HG03097 (cell line): Measurements from ENCODE around the gene POLR1H.

Experiments
- ATAC-seq: cut with Tn5 transposase; IDR thresholded peaks from one replicate; pipeline ENCODE4 v1.9.1; 2021; ENCODE audit not compliant: unreplicated experiment, low FRiP score

The POLR1H gene

GRCh38 chr6:30061858-30062458, 893 bp downstream of the POLR1H start:
- ATAC-seq: peak; percentile 8

- no peak for ATAC-seq
Measured at GRCh38 chr6:30062471-30063178, 1.6 kb downstream of the POLR1H start.

- ATAC-seq: no peak
Measured at GRCh38 chr6:30063315-30063714, 2.2 kb downstream of the POLR1H start.

- no peak for ATAC-seq
Measured at GRCh38 chr6:30066082-30066481, 5.0 kb downstream of the POLR1H start.

GRCh38 chr6:30066577-30067459, 5.8 kb downstream of the POLR1H start, which contains the start of gene PPP1R11:
PPP1R11 (plus strand) TSS chr6:30067198; CDS start chr6:30067411, 213 bp downstream.
- ATAC-seq: peak; percentile 95

GRCh38 chr6:30067460-30068139, 6.5 kb downstream of the POLR1H start:
- ATAC-seq: no peak

- ATAC-seq: no peak
Measured at GRCh38 chr6:30071081-30071818, 10.2 kb downstream of the POLR1H start.

- ATAC-seq: no peak
Measured at GRCh38 chr6:30071858-30072257, 10.8 kb downstream of the POLR1H start.

- ATAC-seq: no peak
Measured at GRCh38 chr6:30073489-30074235, 12.6 kb downstream of the POLR1H start.

GRCh38 chr6:30074331-30075093, 13.4 kb downstream of the POLR1H start:
- no peak for ATAC-seq

GRCh38 chr6:30075094-30075789, 14.2 kb downstream of the POLR1H start, which contains the start of gene RNF39:
RNF39 (minus strand) TSS chr6:30075769; CDS start chr6:30075585, 184 bp downstream.
- ATAC-seq: no peak

GRCh38 chr6:30075790-30076732, 15.0 kb downstream of the POLR1H start:
- ATAC-seq: no peak

GRCh38 chr6:30077218-30077617, 16.2 kb downstream of the POLR1H start:
- ATAC-seq: no peak

GRCh38 chr6:30087876-30088275, 26.8 kb downstream of the POLR1H start:
- ATAC-seq: no peak

- no peak for ATAC-seq
Measured at GRCh38 chr6:30091577-30092381, 30.7 kb downstream of the POLR1H start.
